ENCODE results near the gene TRIM50.

The TRIM50 gene

DNA sequence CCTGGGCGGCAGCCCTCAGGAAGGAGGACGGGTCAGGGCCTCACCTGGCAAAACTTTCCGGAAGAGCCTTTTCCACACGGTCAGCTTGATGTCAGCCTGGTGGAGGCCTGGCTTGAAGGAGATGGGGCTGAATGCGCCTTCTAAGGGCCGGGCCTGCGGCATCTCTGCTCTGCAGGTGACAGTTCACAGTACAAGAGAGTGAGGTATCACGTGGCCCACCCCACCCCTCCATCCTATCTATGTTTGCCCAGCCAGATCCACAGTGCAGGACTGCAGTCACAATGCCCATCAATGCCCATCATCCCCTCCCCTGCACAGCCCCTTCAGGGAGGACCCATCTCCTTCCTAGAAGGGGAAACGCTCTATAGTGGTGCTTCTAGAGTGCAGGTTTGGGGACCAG is 11.4 kb downstream of the TRIM50 start:
- Histone ChIP-seq H3K27me3 (ENCODE audit: control insufficient read depth, low read length) (no peaks in the 10 kb centered on the region), H3K9me2 (replicated peaks; ENCODE audit: control insufficient read depth, low read length) (no peaks in the 10 kb centered on the region), H3K9me3 (ENCODE audit: control insufficient read depth, insufficient read depth, low read length) (no peaks in the 10 kb centered on the region), H3K4me3 (ENCODE audit: low read length) (no peak overlapping the region), H3K36me3 (ENCODE audit: control insufficient read depth, low read length) (no peaks in the 10 kb centered on the region), H3F3A (ENCODE audit: control insufficient read depth, insufficient read depth) (no peaks in the 10 kb centered on the region), H3K4me1 (ENCODE audit: control insufficient read depth, low read length) (no peaks in the 10 kb centered on the region), H3K4me2 (ENCODE audit: low read length) (no peak overlapping the region), H3K27ac (ENCODE audit: low read depth, low read length) (no peak overlapping the region), H3K79me2 (ENCODE audit: control insufficient read depth, low read length) (no peaks in the 10 kb centered on the region), H4K20me1 (ENCODE audit: control insufficient read depth, insufficient read depth, low read depth, low read length) (no peaks in the 10 kb centered on the region)
- TF ChIP-seq, protein P1, sequence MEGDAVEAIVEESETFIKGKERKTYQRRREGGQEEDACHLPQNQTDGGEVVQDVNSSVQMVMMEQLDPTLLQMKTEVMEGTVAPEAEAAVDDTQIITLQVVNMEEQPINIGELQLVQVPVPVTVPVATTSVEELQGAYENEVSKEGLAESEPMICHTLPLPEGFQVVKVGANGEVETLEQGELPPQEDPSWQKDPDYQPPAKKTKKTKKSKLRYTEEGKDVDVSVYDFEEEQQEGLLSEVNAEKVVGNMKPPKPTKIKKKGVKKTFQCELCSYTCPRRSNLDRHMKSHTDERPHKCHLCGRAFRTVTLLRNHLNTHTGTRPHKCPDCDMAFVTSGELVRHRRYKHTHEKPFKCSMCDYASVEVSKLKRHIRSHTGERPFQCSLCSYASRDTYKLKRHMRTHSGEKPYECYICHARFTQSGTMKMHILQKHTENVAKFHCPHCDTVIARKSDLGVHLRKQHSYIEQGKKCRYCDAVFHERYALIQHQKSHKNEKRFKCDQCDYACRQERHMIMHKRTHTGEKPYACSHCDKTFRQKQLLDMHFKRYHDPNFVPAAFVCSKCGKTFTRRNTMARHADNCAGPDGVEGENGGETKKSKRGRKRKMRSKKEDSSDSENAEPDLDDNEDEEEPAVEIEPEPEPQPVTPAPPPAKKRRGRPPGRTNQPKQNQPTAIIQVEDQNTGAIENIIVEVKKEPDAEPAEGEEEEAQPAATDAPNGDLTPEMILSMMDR (IDR thresholded peaks at IDR 0.05; ENCODE audit: low read depth, low read length, poor library complexity, severe bottlenecking): no peak
- TF ChIP-seq EZH2phosphoT487 (IDR thresholded peaks at IDR 0.05; ENCODE audit: borderline replicate concordance, low read length): no peak

DNA sequence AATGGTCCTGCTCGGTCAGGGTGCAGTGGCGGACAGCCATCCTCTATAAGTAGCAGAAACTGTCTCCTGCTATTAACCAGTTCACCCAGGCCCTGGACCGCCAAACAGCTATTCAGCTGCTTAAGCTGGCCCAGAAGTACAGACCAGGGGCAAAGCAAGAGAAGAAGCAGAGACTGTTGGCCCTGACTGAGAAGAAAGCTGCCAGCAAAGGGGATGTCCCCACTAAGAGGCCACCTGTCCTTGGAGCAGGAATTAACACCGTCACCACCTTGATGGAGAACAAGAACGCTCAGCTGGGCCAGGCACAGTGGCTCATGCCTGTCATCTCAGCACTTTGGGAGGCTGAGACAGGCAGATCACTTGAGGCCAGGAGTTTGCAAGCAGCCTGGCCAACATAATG is 13.6 kb downstream of the TRIM50 start:
- TF ChIP-seq EZH2phosphoT487 (IDR thresholded peaks at IDR 0.05; ENCODE audit: borderline replicate concordance, low read length): no peak
- TF ChIP-seq, protein P1 (IDR thresholded peaks at IDR 0.05; ENCODE audit: low read depth, low read length, poor library complexity, severe bottlenecking): no peak
- Histone ChIP-seq H3K9me2 (replicated peaks; ENCODE audit: control insufficient read depth, low read length) (no peaks in the 10 kb centered on the region), H3K36me3 (ENCODE audit: control insufficient read depth, low read length) (no peaks in the 10 kb centered on the region), H4K20me1 (ENCODE audit: control insufficient read depth, insufficient read depth, low read depth, low read length) (no peaks in the 10 kb centered on the region), H3K27me3 (ENCODE audit: control insufficient read depth, low read length) (no peaks in the 10 kb centered on the region), H3K4me1 (ENCODE audit: control insufficient read depth, low read length) (peaks cover 2% of the 10 kb centered on the region), H3K4me2 (ENCODE audit: low read length) (no peak overlapping the region), H3F3A (ENCODE audit: control insufficient read depth, insufficient read depth) (no peaks in the 10 kb centered on the region), H3K79me2 (ENCODE audit: control insufficient read depth, low read length) (peaks cover 1% of the 10 kb centered on the region; the same call in 1 of the 2 replicates), H3K27ac (ENCODE audit: low read depth, low read length) (no peak overlapping the region), H3K4me3 (ENCODE audit: low read length) (no peak overlapping the region), H3K9me3 (ENCODE audit: control insufficient read depth, insufficient read depth, low read length) (no peaks in the 10 kb centered on the region)

DNA sequence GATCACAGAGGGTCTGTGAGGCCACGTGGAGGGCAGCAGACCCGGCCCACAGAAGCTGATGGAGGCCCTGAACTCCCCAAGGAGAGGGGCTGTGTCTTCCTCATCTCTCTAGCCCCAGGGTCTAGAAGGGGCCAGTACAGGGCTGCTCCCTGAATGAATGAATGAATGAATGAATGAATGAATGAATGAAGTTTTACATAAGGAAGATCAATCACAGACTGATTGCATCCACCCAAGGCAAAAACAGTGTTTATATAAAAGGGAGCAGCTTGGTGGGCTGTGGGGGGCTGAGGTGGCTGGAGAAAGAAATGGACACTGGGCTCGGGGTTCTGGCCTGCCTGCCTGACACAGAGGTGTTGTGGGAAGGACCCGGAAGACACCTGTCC is 14.4 kb downstream of the TRIM50 start:
- H3K36me3 ChIP-seq (ENCODE audit: control insufficient read depth, low read length): no peaks in the 10 kb centered on the region
- no peaks in the 10 kb centered on the region for H3K27me3 ChIP-seq (ENCODE audit: control insufficient read depth, low read length)
- peaks cover 8% of the 10 kb centered on the region for H3K79me2 ChIP-seq (ENCODE audit: control insufficient read depth, low read length)
- no peak for TF ChIP-seq EZH2phosphoT487 (IDR thresholded peaks at IDR 0.05; ENCODE audit: borderline replicate concordance, low read length)
- TF ChIP-seq, protein P1 (IDR thresholded peaks at IDR 0.05; ENCODE audit: low read depth, low read length, poor library complexity, severe bottlenecking): no peak
- H3K4me2 ChIP-seq (ENCODE audit: low read length): no peak overlapping the region
- no peaks in the 10 kb centered on the region for H4K20me1 ChIP-seq (ENCODE audit: control insufficient read depth, insufficient read depth, low read depth, low read length)
- H3K9me2 ChIP-seq (replicated peaks; ENCODE audit: control insufficient read depth, low read length): no peaks in the 10 kb centered on the region
- no peak overlapping the region for H3K27ac ChIP-seq (ENCODE audit: low read depth, low read length)
- peaks cover 6% of the 10 kb centered on the region for H3K4me1 ChIP-seq (ENCODE audit: control insufficient read depth, low read length)
- H3K4me3 ChIP-seq (ENCODE audit: low read length): no peak overlapping the region
- no peaks in the 10 kb centered on the region for H3F3A ChIP-seq (ENCODE audit: control insufficient read depth, insufficient read depth)
- H3K9me3 ChIP-seq (ENCODE audit: control insufficient read depth, insufficient read depth, low read length): no peaks in the 10 kb centered on the region
